Right lung (tissue), 5 donors: ENCODE measurements around the gene PGAM2. TPM values are rescaled to one million over a fixed set of nuclear protein-coding genes. Genes with fewer than 3 reads are reported as not detected.
"Not testable (repeated sequence)": the region's sequence is repeated elsewhere in the genome, so short reads cannot be mapped to it uniquely, and the experiment has no call there.

Experiments
- DNase-seq, 2 donors: peaks; one replicate each; pipeline ENCODE4 v3.0.0-alpha.2; 2013
- polyA plus RNA-seq, 5 donors: library from polyadenylated mRNA; unstranded; fragments of 120-200 nt; gene quantifications; one replicate each; pipeline versions ENCODE4 v1.2.1 to v1.2.3, GENCODE V29; 2013; ENCODE audit warnings: inconsistent platforms in 1 of 5, low replicate concordance in 1 of 5; ENCODE audit not compliant: insufficient read length in 5 of 5, insufficient read depth in 1 of 5

PGAM2 gene
- polyA plus RNA-seq, 5 donors = 0.26 to 15.8 (median 0.61) TPM; not detected in 1

- no peak for DNase-seq
Measured at GRCh38 chr7:44051611-44052220, 13.7 kb downstream of the PGAM2 start.

- DNase-seq = no peak
Measured at GRCh38 chr7:44050915-44051560, 14.3 kb downstream of the PGAM2 start.

GRCh38 chr7:44050121-44050914 is 15.0 kb downstream of the PGAM2 start:
- DNase-seq = no peak

GRCh38 chr7:44048031-44048795 is 17.2 kb downstream of the PGAM2 start:
- DNase-seq = no peak

- DNase-seq = no peak
Measured at GRCh38 chr7:44046321-44047061, 18.9 kb downstream of the PGAM2 start.

- no peak for DNase-seq
Measured at GRCh38 chr7:44045226-44046014, 19.9 kb downstream of the PGAM2 start.

- DNase-seq = peak; percentile 81 to 84
Measured at GRCh38 chr7:44044315-44045225, 20.8 kb downstream of the PGAM2 start, which contains the start of gene DBNL. TSS of gene DBNL (plus strand) at chr7:44044702. CDS start at chr7:44044738, 36 bp downstream.

- DNase-seq = no peak
Measured at GRCh38 chr7:44043902-44044301, 21.5 kb downstream of the PGAM2 start.

- DNase-seq = no peak
Measured at GRCh38 chr7:44042221-44042620, 23.1 kb downstream of the PGAM2 start.

- not testable (repeated sequence) for DNase-seq
Measured at GRCh38 chr7:44040493-44040891, 24.9 kb downstream of the PGAM2 start.

- DNase-seq = not testable (repeated sequence)
Measured at GRCh38 chr7:44039800-44040492, 25.4 kb downstream of the PGAM2 start.

- DNase-seq = peak; percentile 59 to 76
Measured at GRCh38 chr7:44038961-44039558, 26.3 kb downstream of the PGAM2 start.

- not testable (repeated sequence) for DNase-seq
Measured at GRCh38 chr7:44038553-44038952, 26.8 kb downstream of the PGAM2 start.

GRCh38 chr7:44037951-44038350 is 27.4 kb downstream of the PGAM2 start:
- DNase-seq = not testable (repeated sequence)

GRCh38 chr7:44036364-44036763 is 29.0 kb downstream of the PGAM2 start:
- DNase-seq = not testable (repeated sequence)

GRCh38 chr7:44033971-44034844 is 31.2 kb downstream of the PGAM2 start:
- not testable (repeated sequence) for DNase-seq

GRCh38 chr7:44032031-44032430 is 33.3 kb downstream of the PGAM2 start:
- DNase-seq = not testable (repeated sequence)
